H54 (cell line): ENCODE results near the gene KLF9.

ENCODE experiments used
- DNase-seq: peaks from one replicate; pipeline ENCODE4 v3.0.0; 2011; ENCODE audit warnings: low spot score, mixed read lengths; ENCODE audit not compliant: insufficient read length
- FAIRE-seq: peaks from 3 replicates; lab custom pipeline; 2011; peaks lifted over from hg19 to GRCh38; lab: Jason Lieb, UNC
- POLR2A ChIP-seq: IDR thresholded peaks from 2 replicates; pipeline ENCODE4 v1.6.1; 2011; ENCODE audit warnings: low read depth, mild to moderate bottlenecking, low read length

KLF9 gene

GRCh38 chr9:70389621-70390266 lies 24.7 kb downstream of the KLF9 start:
- DNase-seq (no peak), FAIRE-seq (no peak)
- no peak for TF ChIP-seq POLR2A

GRCh38 chr9:70389188-70389587 lies 25.3 kb downstream of the KLF9 start:
- FAIRE-seq (no peak), DNase-seq (no peak)
- TF ChIP-seq POLR2A = no peak

GRCh38 chr9:70387663-70388062 lies 26.8 kb downstream of the KLF9 start:
- DNase-seq (no peak), FAIRE-seq (no peak)
- TF ChIP-seq POLR2A = no peak

DNA sequence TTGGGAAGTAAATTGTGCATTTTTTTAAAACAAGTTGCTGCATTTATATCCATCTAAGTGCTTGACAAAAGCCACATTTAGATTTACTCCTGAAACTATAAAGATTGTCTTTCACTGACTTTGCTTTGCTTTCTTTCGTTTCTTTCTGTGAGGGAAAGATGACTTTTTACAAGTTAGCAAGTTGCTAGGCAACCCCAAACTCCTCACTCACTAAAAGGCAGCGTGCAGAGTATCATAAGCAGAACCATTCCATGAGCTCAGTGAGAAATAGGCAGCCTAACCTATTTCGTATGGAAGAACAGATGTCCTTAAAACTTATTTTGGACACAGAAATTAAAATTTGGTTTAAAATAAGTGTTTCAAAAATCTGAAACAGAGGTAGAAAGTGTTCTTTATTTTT lies 29.0 kb downstream of the KLF9 start:
- DNase-seq = no peak
- TF ChIP-seq POLR2A = no peak
- FAIRE-seq = no peak

GRCh38 chr9:70382709-70383605 lies 31.5 kb downstream of the KLF9 start:
- FAIRE-seq (peak; percentile 23), DNase-seq (no peak)
- no peak for TF ChIP-seq POLR2A

DNA sequence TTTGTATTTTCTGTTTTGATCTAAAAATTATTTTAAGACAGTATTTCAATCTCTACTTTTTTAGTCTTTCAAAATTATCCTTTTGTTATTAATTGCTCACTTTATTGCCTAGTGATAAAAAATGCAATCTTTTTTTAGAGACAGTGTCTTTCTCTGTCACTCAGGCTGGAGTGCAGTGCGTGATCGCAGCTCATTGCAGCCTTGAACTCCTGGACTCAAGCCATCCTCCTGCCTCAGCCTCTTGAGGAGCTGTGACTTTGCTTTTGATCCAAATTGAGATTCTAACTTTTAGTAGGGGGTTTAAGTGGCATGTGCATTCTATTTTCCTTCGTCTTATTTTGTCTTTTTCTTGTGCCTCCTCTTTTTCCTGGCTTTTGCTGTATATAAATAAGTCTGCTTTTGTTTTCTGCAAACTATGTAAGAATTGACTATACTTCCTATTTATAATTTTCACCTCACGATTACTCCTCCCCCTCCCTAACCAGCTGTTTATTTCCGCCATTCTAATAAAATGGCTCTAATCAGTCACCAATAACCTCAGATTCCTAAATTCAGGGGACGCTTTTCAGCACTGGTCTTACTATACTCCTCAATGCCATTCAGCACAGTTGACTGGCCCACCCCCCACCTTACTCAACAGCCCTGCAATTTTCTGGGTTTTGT lies 32.3 kb downstream of the KLF9 start:
- FAIRE-seq = peak; percentile 20

DNA sequence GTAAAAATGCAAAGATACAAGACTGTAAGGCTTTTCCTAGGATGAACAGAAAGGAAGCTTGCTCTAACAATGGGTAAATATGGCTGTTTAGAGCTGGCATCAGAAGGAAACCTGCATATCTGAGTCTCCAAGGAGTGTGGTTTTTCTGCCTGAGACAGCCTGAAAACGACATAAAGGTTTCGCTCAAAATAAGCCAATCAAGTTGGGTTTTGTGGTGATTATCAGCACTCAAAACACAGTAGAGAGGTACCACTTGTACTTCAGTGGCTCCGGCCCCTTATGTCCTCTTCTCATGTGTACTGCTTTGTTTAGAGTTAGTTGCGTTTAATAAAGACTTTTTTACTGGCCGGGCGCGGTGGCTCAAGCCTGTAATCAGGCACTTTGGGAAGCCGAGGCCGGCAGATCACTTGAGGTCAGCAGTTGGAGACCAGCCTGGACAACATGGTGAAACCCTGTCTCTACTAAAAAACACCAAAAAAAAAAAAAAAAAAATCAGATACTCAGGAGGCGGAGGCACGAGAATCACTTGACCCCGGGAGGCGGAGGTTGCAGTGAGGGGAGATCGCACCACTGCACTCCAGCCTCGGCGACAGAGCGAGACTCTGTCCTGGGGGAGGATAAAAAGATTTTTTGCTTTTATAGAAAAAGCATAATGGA lies 39.4 kb downstream of the KLF9 start:
- FAIRE-seq (no peak), DNase-seq (no peak)
- TF ChIP-seq POLR2A = no peak

More for the DNA sequence above, 32.3 kb downstream of the KLF9 start:
- DNase-seq = no peak
- TF ChIP-seq POLR2A = no peak

GRCh38 chr9:70367305-70367930 lies 47.0 kb downstream of the KLF9 start:
- FAIRE-seq (no peak), DNase-seq (no peak)
- no peak for TF ChIP-seq POLR2A

GRCh38 chr9:70363760-70364159 lies 50.7 kb downstream of the KLF9 start:
- DNase-seq (no peak), FAIRE-seq (no peak)
- no peak for TF ChIP-seq POLR2A

- no peak for TF ChIP-seq POLR2A
- FAIRE-seq = peak; percentile 66
- no peak for DNase-seq
Measured at GRCh38 chr9:70362952-70363351, 51.5 kb downstream of the KLF9 start.

DNA sequence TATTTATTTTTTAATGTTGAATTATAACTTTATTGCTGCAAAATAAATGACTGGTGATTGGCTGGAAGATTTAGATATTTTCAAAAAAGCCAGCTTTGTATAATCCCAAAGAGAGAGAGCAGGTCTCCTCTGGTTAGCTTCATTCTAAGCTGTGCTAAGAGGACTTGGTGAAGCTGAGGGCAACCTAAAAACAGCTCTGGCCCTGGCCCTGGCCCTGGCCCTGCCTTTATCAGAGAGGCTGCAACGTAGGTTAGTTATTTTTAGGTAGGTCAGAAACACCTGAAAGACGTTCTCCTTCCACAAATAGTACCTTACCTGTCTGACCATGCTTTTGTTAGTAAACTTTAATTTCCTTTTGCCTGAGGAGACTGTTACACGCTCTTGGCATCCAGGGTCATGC lies 58.7 kb downstream of the KLF9 start:
- FAIRE-seq = peak; percentile 72
- DNase-seq = no peak
- TF ChIP-seq POLR2A = no peak

DNA sequence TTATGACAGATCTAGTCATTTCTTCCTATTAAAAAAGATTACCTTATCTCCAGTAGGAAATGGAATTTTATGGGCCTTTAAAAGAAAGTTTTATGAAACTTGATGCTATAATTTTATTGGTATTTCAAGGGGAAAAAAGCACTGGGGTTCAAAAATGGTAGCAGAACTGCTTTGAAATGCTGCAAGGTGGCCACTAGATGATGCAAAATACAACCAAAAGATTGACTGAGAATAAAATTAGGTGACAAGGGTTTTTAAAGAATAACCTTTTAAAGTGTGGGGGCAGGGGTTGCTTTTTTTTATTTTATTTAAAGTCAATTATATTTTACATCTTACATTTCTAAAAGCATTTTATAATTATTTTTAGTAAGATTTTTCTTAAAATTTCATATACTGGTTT lies 61.7 kb downstream of the KLF9 start:
- no peak for TF ChIP-seq POLR2A
- DNase-seq (no peak), FAIRE-seq (peak; percentile 30)

GRCh38 chr9:70352356-70352755 lies 62.1 kb downstream of the KLF9 start:
- TF ChIP-seq POLR2A = no peak
- FAIRE-seq (peak; percentile 75), DNase-seq (no peak)
